ENCODE measurements around the gene SKAP2.

The SKAP2 gene

DNA sequence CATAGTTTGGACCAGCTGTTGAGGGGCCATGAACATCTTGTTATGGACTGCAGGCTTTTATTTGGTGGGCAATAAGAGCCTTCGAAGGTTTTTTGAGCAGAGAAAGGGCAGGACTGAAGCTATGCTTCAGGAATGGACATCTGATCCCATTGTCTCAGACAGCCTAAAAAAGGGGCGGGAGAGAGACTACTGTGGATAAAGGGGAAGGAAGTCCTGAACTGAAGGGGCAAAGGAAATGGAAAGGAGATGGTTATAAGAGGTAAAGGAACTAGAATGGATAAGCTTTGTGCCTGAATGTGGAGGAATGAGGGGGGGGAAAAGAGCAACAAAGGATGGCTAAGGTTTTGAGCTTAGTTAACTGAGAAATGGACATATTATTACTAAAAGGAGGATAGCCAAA is 172.5 kb downstream of the SKAP2 start:
- H3K4me3 ChIP-seq (ENCODE audit: low read length), result no peak overlapping the region
- DNase-seq (ENCODE audit: low read depth), result no peak
- no peak for TF ChIP-seq CTCF (IDR thresholded peaks at IDR 0.05; ENCODE audit: insufficient read depth, low read depth, low read length, missing control alignments)

DNA sequence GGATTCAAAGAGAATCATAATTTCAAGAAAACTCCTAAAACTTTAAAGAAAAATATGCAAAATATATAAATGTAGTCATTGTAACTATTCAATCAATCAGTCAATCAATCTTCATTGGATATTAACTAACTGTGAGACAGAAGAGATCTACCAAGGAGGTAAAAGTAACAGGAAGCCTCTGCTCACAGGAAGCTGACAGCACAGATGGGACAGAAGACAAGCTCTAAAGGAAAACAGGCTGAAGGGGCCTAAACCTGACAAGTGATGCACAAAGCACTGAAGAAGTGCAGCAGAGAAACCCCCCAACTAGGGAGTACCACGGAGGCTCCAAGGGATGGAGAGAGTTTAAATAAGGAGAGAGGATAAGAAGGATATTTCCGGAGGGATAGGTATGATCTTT is 173.0 kb downstream of the SKAP2 start:
- TF ChIP-seq CTCF (IDR thresholded peaks at IDR 0.05; ENCODE audit: insufficient read depth, low read depth, low read length, missing control alignments), result no peak
- no peak overlapping the region for H3K4me3 ChIP-seq (ENCODE audit: low read length)
- no peak for DNase-seq (ENCODE audit: low read depth)

DNA sequence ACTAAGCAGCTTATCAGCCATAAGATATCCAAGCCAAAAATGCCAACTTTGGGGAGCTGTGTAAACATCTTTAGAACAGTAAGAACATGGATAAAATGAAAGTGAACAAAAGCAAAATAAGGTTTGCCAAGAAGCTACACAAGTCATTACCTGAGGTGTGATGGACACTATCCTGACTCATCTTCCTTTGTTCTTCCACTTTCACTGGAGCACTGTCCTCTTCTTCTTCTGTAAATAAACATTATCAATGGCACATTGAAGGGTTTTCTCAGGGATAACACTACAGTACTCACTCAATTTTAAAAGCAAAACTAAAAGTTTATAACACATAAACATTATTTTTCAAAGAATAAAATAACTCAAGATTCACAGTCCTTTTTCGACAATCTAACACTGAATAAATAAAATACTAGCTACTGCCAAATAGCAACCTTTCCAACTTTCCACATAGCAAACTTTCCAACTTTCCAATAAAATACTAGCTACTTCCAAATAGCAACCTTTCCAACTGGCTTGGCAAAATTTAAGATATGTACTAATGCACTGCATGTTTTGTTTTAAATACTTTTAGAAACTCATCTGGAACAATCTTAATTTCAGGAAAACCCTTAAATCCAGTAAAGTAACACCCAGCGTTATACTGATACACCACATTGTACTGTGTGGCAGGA is 174.1 kb downstream of the SKAP2 start:
- DNase-seq (ENCODE audit: low read depth), result peak; percentile 40
- no peak for TF ChIP-seq CTCF (IDR thresholded peaks at IDR 0.05; ENCODE audit: insufficient read depth, low read depth, low read length, missing control alignments)
- H3K4me3 ChIP-seq (ENCODE audit: low read length), result no peak overlapping the region

DNA sequence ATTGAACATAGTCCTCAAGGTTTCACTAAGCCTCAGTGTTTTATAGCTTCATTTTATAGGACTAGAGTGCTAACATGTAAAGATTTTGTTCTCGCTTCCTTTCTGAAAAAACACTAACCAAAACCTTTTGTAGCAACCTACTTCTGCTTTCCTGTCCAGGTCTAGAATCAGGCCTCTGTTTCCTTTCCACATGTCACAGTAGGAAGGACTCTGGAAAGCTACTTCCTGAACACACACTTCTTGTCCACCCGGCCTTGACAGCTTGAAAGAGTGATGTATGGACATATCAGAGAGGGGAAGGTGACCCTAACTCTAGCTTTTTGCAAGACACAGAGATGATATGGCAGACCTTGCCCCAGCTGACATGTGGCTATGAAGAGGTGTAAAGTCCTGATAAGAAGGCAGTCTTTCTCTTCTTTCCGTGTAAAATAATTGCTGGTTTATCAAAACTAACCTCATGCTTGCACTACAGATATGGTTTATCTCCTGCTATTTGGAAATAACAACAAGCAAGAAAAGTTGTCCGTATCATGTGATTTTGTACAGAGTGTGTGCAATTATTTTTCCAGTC is 175.4 kb downstream of the SKAP2 start:
- H3K4me3 ChIP-seq (ENCODE audit: low read length), result no peak overlapping the region
- no peak for DNase-seq (ENCODE audit: low read depth)
- no peak for TF ChIP-seq CTCF (IDR thresholded peaks at IDR 0.05; ENCODE audit: insufficient read depth, low read depth, low read length, missing control alignments)

GRCh38 chr7:26688388-26688787 is 176.0 kb downstream of the SKAP2 start:
- H3K4me3 ChIP-seq (ENCODE audit: low read length), result no peak overlapping the region
- no peak for TF ChIP-seq CTCF (IDR thresholded peaks at IDR 0.05; ENCODE audit: insufficient read depth, low read depth, low read length, missing control alignments)

GRCh38 chr7:26687032-26687431 is 177.4 kb downstream of the SKAP2 start:
- no peak for DNase-seq (ENCODE audit: low read depth)
- H3K4me3 ChIP-seq (ENCODE audit: low read length), result no peak overlapping the region
- TF ChIP-seq CTCF (IDR thresholded peaks at IDR 0.05; ENCODE audit: insufficient read depth, low read depth, low read length, missing control alignments), result no peak

More at GRCh38 chr7:26688388-26688787, 176.0 kb downstream of the SKAP2 start:
- DNase-seq (ENCODE audit: low read depth), result no peak
